Stimulated activated CD4-positive, alpha-beta T cell treated with anti-CD3 and anti-CD28 coated beads, Interleukin-12 subunit alpha, Interleukin-12 subunit beta, amount 100 ng/mL, for 24 hours (primary cell): ENCODE results near the gene RFT1.

Experiments used
- DNase-seq, 2 experiments: peaks; one replicate each; pipeline ENCODE4 v3.0.0-alpha.2; 2020; ENCODE audit warnings: low read depth in 2 of 2

The RFT1 gene

DNA sequence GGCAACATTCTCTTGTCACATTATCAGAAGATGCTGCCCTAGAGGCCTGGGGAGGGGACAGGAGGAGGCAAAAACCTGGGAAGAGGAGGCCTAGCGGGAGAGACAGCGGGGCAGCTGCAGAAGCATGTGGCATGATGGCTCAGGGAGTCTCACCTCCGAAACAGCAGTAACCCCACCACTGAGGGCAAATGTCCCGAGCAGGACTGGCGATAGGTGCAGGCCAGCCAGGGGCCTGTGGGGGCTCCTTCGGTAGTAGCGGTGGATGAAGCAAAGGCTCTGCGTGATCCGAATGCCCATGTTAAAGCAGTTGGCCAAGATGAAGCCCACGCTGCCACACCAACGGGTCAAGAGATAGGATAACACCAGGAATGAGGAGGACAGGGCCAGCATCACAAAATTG, 38.0 kb downstream of the RFT1 start:
- DNase-seq, result no peak

DNA sequence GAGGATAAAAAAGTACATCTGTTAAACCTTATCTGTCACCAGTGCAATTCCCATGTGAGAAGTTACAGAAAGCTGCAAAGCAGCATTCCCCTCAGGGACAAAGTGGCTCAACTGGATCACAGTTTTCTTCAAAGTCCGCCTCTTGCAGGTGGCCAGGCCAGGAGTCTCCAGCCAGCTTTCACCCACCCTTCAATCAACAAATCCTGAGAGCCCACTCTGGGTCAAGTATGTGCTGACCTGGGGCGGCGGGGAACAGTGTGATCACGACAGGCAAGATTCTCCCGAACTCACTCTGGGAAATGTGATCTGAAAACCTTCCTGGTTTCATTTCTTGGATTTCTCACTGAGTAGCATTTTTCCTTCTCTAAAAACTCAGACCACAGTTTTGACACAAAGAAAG, 39.2 kb downstream of the RFT1 start:
- no peak for DNase-seq

DNA sequence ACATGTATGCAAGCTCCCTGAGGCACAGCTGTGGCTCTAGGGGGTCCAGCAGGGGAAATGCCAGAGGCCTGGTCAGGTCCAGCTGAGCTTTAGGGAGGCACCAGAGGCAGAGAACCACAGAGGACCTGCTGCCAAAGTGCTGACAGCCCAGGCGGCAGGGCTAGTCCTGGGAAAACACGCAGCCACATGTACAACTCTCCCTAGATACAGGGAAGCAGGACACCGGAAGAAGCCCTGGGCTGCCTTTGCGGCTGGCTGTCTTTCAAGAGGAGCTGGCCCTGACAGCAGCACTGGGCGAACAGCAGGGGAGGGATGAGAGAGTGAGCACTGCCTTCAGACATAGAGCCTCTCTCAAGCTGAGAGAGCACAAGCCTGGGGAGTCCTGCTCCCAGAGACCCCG, 40.7 kb downstream of the RFT1 start:
- no peak for DNase-seq

DNA sequence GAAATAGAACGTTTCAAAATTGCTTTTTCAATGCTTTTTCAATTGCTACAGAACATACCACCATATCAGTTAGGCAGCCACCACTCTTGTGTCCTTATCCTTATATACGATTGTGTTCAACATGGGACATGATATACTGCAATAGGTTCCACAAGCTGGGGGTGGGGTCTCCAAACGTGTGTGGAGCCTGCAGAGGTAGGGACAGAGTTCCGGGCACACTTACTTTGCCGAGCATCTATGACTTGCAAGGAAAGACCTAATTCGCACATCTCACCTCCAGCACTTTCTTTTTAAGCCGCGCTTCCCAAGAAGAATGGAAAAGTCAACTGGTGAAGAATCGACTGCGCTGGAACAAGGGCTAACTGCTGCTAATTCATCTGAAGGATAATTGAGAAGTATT, 44.8 kb downstream of the RFT1 start:
- no peak for DNase-seq

DNA sequence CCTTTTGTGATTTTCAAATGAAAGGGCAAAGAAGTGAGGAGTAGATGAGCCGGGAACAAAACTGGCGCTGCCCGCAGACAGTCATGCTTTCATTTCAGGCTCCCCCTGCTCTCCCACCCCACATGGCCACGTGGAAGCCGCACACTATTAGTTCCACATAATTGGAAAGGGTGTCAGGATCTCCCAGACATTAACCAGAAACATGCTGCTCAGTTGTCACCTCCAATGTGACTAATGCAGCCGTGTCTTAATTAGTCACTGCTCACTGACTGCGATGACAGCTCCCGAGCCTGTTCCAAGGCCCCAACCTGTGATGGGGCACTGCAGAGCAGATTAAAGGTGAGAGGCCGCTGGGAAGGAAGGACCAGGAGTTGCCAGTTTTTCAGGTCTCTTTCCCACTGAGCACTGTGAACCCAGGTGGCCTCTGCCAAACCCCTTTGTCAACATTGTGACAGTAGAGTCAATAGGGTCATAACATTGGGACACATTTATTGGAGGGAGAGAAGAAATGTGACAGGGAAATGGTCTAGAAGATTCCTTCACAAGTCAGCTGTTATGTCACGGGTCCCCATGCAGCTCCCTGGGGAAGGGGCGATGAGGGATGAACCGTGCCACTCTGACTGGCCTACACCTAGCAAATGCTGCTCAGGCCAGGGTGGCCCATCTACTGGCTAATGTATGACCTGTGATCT, 45.8 kb downstream of the RFT1 start:
- DNase-seq, result no peak

DNA sequence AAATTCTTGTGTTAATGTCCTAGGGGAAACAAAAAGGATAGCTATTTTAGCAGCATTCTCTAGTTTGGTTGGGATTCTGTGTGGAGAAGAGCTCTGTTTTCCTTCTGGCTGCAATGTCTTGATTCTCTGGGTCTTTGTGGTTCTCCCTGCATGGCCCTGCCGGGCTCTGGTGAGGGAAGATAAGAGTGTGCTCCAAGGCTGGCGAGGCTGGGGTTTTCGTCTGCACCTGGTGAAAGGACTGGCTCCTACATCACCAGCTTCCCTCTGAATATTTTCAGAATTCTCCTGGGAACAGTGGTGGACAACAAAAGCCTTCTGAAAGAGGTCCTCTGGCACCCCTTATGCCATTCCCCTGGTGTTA, 46.3 kb downstream of the RFT1 start:
- DNase-seq, result no peak

DNA sequence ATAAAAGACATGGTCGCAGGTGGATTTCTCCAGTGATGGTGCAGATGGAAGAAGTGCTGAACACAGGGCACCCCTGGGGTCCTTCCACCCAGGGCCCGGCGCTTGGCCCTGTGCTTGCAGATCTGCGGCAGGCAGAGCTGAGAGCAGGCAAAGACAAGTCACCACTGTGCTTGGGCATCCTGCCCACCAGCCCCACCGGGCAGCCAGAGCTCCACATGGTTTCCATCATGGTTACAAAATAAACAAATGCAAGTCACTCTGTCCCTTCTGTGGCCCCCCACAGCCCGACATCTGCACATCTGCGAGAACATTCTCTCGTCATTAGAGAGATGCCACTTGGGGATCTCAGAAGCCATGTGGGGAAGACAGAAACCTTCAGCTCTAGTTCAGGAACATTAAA, 46.7 kb downstream of the RFT1 start:
- no peak for DNase-seq

DNA sequence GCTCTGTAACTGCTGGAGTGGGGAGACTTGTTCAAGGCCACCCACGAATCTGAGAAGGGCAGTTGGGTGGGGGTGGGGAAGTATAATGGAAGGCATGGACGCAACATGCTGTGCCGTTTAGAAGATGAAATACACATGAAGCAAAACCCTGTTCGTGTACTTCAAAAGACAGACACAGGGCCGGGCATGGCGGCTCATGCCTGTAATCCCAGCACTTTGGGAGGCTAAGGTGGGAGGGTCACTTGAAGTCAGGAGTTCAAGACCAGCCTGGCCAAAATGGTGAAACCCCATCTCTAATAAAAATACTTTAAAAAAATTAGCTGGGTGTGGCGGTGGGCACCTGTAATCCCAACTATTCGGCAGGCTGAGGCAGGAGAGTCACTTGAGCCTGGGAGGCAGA, 47.5 kb downstream of the RFT1 start:
- DNase-seq, result no peak

DNA sequence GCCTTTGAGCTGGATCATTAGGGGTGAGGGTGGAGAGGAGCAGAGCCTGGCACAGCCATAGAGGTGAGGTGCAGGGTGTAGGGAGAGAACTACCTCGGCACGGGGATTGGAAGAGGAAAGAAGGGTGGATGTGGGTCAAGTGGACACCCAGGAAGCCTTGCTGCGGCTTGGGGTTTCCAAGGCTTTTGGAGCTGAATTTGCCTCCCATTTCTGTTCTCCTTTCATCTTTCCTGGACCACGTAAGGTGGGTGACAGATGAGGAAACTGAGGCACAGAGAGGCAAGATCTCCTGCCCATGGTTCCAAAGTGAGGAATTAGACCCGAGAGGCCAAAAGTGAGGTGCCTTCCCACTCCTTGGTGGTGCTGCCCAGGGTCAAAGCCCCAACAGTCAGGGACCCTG, 48.9 kb downstream of the RFT1 start:
- no peak for DNase-seq

DNA sequence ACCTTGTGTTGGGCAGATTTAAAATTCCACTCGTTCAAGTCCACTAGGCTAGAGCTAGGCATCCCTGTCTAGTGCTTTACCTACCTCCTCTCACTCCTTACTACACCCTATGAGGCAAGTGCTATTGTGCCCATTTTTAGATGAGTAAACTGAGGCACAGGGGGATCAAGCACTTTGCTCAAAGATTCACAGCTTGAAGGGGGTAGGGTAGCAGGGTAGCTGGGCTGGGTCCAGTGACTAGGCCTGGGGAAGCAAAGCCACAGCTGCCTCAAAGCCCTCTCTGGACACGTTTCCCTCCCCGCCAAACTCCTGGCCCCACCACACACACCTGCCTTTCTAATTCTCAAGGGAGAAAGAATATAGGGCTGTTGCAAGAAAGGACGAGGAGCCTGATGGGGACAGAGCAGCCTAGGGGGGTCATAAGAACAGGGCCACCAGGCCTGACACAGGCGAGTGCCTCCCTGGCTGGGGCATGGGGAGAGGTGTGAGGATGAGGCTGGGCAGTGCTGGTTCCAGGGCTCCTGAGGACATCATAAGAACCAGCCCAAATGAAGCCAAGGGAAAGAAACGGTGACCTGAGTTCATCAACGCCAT, 49.5 kb downstream of the RFT1 start:
- no peak for DNase-seq

DNA sequence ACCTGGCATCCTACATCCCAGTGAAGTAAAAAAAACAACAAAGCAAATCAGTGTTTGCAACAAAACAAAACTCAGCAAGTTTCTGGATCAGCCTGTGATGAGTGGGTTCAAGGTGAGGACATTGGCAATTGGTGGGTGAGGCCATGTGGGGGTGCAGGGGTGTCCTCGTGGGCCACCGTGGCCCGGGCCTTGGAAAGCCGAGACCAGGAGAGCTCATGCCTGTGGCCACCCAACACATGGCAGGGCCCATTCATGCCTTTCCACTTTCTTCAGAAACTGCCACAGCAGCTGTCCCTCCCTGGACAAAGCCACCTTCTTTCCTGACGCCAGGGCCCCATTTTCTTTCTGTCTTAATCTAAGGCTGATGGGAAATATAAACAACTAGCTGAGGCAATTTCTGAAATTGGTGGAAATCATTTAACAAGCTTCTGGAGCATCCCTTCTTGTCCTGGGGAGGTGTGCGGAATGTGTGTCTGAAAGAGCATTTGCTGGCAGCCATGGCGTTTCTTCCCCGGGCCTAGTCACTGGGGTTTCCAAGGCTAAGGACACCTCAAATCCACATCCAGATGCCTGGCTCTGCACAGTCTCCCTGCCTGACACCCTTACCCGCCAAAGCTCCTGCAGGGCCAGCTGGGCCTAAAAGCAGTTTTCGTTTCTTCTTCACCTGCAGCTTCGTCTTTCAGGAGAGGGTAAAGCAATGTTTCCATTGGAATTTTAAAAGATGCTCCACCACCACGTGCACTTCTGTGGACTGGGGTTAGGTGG, 50.3 kb downstream of the RFT1 start:
- no peak for DNase-seq

DNA sequence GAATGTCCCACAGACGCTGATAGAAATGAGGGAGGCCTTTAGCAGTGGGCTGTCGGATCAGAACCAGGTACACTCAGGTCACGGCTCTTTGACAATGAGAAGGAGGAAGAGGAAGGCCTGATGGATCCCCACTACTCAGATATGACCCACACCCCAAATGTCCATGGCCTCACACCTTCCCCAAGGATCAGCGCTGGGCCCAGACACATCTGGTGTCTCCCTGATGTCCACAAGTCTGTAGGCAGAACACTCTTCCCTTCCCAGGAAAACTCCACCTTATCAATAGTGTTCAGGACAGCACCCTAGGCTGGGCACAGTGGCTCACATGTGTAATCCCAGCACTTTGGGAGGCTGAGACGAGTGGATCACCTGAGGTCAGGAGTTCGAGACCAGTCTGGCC, 51.1 kb downstream of the RFT1 start:
- no peak for DNase-seq

DNA sequence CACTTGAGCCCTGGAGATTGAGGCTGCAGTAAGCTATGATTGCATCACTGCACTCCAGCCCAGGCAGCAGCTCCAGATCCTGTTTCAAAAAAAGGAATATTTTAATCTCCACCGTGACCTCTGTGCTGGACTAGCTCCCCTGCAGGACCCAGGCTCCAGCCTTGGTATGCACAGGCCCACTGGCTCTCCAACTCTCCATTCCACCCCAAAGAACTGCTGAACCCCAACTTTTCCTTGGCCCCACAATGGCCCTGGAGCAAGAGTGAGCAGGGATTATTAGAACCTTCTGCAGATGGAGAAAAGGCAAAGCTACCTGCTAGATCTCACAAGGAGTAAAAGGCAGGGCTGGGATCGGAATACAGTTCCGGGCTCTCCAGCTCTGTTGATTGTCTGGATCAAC, 51.6 kb downstream of the RFT1 start:
- no peak for DNase-seq

DNA sequence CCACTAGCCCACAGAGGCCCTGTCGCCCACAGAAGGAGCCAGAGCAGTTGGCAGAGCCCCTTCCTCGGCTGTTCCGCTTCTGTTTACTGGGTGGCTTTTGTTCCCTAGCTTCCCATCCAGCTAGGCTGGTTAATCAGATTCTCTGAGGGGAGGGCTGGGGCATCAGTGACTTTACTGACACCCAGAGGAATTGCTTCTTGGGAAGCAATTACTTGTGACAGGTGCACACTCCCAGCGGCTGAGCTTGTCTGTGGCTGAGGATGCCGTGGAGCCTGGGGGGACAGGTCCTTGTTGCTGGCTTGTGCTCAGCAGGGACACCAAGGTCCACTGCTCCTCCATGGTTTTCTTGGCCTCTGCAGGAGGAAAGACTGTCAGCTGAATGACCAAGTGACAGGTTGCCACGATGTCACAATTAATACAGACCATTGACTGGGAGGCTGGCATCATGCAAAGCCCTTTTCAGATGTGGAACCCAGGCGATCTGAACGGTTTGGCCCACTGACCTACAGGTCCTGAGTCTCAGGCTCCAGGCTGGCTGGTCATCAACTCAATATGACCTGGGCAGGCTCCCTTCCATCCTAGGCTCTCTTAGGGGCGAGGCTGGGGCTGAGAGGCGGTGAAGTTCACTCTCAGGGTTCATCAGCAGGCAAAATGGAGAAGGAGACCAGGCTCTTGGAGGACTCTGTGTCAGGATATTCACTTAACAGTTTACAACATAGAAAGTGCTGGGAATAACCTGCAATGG, 52.6 kb downstream of the RFT1 start:
- DNase-seq, result no peak

DNA sequence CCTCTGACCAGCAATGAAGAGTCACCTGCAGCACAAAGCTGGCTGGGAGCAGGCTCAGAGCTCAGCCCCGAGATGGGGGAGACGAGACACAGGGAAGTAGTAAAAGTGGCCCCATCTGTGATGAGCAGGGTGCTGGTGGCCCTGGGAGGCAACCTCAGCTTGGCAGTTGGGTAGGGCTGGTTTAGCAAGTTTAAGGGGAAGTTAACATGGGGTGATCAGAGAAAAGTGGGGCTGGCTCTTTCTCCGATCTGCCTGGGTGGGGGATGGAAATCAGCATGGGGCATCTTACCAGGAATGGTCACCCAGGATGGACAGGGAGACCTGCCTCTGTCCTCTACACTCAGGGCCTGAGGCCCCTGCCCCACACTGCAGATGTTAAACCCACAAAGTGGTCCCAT, 54.5 kb downstream of the RFT1 start:
- no peak for DNase-seq

DNA sequence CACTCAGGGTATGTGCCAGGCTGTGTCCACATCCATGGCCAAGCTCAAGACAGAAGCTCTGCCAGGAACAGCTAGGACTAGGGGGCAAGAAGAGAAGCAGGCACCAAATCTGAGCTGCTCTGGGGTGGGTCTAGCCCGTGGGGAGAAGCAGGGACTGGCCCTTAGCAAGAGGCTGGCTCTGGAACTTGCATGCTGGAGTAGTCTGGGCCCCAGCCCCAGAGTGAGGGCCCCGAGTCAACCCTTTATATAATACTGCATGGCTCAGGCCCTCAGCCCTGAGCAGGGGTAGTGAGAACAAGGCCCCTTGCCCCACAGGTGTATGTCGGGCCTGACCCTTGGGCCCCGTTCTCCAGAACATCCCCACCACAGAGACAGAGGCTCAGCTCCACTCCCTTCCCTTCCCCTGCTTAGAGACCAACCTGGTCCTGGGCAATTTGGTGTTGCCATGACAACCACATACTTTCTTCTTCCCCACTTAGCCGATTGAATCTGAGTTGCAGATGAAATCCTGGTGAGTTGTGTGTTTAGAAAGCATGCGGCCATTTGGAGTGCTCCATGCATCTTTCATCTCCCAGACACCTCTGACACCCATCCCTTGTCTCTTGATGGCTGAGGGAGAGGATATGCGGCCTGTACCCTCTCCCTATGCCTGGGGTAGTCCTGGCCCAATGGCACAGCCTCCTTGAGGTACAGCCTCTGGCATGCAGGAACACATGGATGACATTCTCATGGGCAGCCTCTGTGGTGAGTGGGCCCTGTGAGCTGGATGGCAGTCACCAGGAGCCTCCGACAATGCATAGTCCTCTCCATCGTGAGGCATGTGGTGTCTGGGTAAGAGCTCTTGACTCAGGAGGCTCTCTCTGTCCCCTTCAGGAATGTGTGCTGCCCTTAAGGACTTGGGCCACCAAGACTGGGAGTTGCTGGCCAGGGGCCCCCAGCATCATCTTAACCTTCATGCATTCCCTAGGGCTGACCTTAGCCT, 55.2 kb downstream of the RFT1 start:
- no peak for DNase-seq

DNA sequence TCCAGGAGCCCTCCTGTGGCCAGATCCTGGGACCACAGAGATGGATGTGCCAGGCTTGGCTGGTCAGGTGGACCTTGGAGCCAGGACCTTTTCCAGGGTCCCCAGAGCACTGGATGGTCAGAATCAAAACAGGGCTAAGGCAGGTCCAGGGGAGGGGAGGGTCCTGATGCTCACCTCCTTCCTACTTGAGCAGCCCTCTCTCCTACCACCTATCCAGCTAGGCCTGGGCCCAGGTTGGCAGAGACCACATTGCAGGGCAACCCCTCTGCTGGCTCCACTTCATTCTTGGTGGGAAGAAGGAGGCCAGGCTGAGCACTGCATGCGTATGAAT, 55.9 kb downstream of the RFT1 start:
- no peak for DNase-seq

DNA sequence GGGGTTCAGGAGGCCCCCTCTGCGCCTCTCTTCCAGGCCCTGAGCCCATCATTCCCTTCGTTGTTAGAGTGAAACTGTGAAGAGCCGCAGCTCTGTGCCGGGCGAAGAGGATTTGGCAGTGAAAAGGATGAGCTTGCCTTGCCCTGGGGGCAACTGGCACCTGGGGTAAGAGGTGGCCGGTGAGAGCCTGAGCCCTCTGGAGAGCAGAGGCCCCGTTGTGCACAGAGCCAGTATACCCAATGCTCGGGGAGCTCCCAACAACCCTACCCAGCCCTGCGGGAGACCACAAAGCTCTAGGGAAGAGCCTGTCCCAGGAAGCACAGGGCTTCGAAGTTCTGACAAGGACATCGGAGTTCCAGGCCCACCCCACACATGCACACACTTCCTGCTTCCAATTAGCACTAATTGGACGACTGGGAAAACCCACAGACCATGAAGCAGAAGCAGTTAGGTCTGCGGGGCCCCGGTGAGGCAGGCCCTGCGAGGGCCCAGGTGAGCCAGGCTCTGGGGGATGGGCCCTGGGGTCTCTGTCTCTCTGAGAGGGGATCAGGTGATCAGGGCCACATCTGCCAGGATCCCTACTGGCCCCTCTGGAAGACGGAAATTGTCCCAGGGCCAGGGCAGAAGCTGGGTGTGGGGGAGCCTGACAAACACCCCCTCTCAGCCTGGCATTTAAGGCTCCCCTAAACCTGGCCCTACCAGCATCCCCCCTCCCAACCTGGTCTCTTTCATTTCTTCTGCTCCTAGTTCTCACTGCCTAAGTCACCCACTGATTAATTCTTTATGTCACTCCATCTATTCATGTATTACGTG, 56.5 kb downstream of the RFT1 start:
- no peak for DNase-seq

DNA sequence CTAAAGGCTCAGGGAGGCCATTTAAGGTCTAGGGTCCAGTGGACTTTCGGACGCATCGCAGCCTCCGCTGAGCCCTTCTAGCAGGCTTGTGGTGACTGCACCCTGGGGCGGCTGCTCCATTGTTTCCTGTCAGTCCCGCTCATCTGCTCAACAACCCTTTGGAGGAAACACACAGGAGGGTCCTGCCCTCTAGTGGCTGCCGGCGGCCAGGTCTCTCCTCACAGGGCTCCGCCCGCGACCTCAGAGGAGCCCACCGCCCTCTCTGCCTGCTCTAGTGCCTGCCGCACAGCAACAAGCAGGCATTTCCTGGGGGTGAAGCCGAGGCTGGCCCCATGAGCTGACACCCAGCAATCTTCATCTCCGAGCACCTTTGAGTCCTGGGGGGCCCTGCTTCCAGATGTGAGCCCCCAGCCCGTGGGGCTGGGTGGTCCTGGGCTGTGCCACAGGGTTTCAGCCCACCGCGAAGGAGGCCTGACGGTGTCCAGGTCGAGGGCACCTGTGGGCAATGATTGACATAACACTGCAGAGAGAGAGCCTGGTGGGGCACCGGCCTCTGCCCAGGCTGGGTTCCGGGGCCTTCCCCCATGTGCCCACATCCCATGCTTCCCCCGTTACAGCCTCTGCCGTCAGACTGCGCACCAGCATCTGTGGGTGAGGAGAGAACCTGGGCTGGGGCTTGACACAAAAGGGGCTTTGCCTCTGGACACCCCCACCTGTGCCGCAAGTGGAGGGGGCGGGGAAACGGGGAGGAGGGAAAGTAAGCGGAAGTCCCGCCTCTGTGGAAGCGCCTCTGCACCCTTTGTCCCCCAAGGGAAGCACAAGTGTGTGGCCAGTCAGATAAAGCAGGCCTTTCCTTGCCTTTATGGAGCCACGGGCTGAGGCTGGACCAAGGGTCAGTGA, 57.3 kb downstream of the RFT1 start:
- peak; percentile 64 to 87 for DNase-seq
